OCI-LY3 (cell line): ENCODE results near the gene CTSV.
"Not testable (repeated sequence)": the region's sequence is repeated elsewhere in the genome, so short reads cannot be mapped to it uniquely, and the experiment has no call there.

ENCODE experiments used
- EZH2phosphoT487 ChIP-seq: fragments of 200-600 bp; shearing (Covaris generic); IDR thresholded peaks from 2 replicates; pipeline ENCODE4 v1.6.1; 2018; ENCODE audit warnings: antibody characterized with exemption, mixed run types, low read depth
- TF ChIP-seq, protein P1 (sequence below): fragments of 200-600, 300-600 bp; sonication (generic); IDR thresholded peaks from 2 replicates; pipeline ENCODE4 v1.5.1; 2014; ENCODE audit warnings: antibody characterized with exemption, low read length, low read depth

DNA sequence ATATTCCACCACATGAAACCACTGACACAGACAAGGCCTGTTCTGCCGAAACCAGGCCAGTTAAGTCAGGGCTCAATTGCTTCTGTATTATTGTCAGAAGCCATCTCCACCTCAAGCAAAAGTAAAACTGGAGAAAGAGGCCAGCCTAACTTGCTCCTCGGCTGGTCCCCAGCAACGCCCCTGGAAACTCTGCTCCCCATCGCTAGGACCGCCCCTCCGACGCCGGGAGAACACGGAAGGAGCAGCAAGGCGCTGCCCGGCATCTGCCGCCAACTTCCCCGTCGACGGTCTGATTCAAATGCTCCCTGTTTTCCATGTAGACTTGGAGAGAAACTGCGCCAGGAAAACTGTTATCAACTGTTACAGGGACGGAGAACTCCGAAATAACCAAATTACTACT, 26.3 kb downstream of the CTSV start:
- TF ChIP-seq, protein P1, sequence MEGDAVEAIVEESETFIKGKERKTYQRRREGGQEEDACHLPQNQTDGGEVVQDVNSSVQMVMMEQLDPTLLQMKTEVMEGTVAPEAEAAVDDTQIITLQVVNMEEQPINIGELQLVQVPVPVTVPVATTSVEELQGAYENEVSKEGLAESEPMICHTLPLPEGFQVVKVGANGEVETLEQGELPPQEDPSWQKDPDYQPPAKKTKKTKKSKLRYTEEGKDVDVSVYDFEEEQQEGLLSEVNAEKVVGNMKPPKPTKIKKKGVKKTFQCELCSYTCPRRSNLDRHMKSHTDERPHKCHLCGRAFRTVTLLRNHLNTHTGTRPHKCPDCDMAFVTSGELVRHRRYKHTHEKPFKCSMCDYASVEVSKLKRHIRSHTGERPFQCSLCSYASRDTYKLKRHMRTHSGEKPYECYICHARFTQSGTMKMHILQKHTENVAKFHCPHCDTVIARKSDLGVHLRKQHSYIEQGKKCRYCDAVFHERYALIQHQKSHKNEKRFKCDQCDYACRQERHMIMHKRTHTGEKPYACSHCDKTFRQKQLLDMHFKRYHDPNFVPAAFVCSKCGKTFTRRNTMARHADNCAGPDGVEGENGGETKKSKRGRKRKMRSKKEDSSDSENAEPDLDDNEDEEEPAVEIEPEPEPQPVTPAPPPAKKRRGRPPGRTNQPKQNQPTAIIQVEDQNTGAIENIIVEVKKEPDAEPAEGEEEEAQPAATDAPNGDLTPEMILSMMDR, result not testable (repeated sequence)
- TF ChIP-seq EZH2phosphoT487, result not testable (repeated sequence)
